Lower leg skin (tissue), 3 donors: ENCODE measurements around the gene ADCY2.

Experiments used
- POLR2A ChIP-seq, 2 donors: fragments of 450-650 bp; IDR thresholded peaks; one replicate each; pipeline ENCODE4 v1.6.1; 2016 to 2017; ENCODE audit warnings: antibody characterized with exemption in 2 of 2, mild to moderate bottlenecking in 1 of 2, moderate library complexity in 1 of 2
- TF ChIP-seq, protein P1 (sequence below), 3 donors: fragments of 450-650 bp; IDR thresholded peaks; one replicate each; pipeline ENCODE4 v1.5.1; 2016; ENCODE audit warnings: antibody characterized with exemption in 3 of 3, mild to moderate bottlenecking in 3 of 3, moderate library complexity in 2 of 3

DNA sequence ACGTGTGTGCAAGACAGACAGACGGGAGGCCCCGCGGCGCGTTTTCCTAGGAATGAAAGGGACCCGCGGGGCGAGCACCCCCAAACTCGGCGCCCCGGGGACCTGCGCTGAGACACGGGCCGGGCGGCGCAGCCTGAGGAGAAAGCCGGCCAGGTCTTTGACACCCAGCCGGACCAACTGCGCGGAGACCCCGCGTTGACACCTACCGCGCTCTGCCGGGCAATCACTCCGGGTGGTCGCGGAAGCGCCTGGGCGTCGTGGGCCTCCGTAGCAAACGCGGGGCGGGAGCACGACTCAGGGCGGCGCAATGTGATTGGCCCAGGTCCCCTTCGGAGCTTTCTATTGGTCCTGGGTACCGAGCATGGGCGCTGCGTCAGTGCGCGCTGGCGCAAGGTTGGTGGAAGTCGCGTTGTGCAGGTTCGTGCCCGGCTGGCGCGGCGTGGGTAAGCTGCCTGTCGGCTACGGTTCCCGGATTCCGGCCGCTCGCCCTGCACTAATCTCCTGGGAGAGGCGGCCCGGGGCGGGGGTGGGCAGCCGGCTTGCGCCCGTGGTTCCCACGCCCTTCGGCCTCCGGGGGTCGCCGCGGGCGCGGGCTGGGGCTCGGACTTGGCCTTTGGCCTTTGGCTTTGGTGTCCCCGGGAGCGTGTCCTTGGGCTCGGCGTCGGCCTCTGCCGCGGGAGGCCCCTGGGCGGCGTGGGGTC is 473.0 kb downstream of the ADCY2 start, which contains the start of the genes FASTKD3 and MTRR:
- TF ChIP-seq, protein P1, sequence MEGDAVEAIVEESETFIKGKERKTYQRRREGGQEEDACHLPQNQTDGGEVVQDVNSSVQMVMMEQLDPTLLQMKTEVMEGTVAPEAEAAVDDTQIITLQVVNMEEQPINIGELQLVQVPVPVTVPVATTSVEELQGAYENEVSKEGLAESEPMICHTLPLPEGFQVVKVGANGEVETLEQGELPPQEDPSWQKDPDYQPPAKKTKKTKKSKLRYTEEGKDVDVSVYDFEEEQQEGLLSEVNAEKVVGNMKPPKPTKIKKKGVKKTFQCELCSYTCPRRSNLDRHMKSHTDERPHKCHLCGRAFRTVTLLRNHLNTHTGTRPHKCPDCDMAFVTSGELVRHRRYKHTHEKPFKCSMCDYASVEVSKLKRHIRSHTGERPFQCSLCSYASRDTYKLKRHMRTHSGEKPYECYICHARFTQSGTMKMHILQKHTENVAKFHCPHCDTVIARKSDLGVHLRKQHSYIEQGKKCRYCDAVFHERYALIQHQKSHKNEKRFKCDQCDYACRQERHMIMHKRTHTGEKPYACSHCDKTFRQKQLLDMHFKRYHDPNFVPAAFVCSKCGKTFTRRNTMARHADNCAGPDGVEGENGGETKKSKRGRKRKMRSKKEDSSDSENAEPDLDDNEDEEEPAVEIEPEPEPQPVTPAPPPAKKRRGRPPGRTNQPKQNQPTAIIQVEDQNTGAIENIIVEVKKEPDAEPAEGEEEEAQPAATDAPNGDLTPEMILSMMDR (IDR thresholded peaks at IDR 0.05) = no peak
- no peak for TF ChIP-seq POLR2A (IDR thresholded peaks at IDR 0.05)
